Non-pigmented ciliary epithelial cell (primary cell): Measurements from ENCODE around the gene MRPL39.

Source experiments
- DNase-seq: peaks from one replicate; pipeline ENCODE4 v3.0.0-alpha.2; 2010; ENCODE audit warnings: low read depth

MRPL39 gene

GRCh38 chr21:25536752-25537151 is 70.5 kb downstream of the MRPL39 start:
- DNase-seq: no peak

- DNase-seq: no peak
Measured at GRCh38 chr21:25535849-25536248, 71.4 kb downstream of the MRPL39 start.
